NCI-H128 (cell line): ENCODE measurements around the gene RARA.
"Not testable (repeated sequence)": the region's sequence is repeated elsewhere in the genome, so short reads cannot be mapped to it uniquely, and the experiment has no call there.

ENCODE experiments used
- DNase-seq: peaks from one replicate; lab custom pipeline; 2025; ENCODE audit not compliant: unreplicated experiment; lab: John Stamatoyannopoulos, UW

The RARA gene

GRCh38 chr17:40373999-40374398 is 65.0 kb downstream of the RARA start:
- no peak for DNase-seq

- DNase-seq: no peak
Observed at GRCh38 chr17:40374821-40375498, 66.0 kb downstream of the RARA start.

- not testable (repeated sequence) for DNase-seq
Observed at GRCh38 chr17:40375786-40376185, 66.8 kb downstream of the RARA start.

- not testable (repeated sequence) for DNase-seq
Observed at GRCh38 chr17:40376541-40376940, 67.6 kb downstream of the RARA start.

- no peak for DNase-seq
Observed at GRCh38 chr17:40377832-40378231, 68.9 kb downstream of the RARA start.

- DNase-seq: no peak
Observed at GRCh38 chr17:40378966-40379365, 70.0 kb downstream of the RARA start.

GRCh38 chr17:40382251-40382650 is 73.3 kb downstream of the RARA start:
- no peak for DNase-seq

GRCh38 chr17:40386555-40386954 is 77.6 kb downstream of the RARA start:
- not testable (repeated sequence) for DNase-seq

- DNase-seq: no peak
Observed at GRCh38 chr17:40399185-40399584, 90.2 kb downstream of the RARA start.

GRCh38 chr17:40402668-40403067 is 93.7 kb downstream of the RARA start:
- DNase-seq: no peak

- DNase-seq: no peak
Observed at GRCh38 chr17:40404003-40404402, 95.0 kb downstream of the RARA start.
